ENCODE measurements around the gene ANKMY1.

ANKMY1 gene

DNA sequence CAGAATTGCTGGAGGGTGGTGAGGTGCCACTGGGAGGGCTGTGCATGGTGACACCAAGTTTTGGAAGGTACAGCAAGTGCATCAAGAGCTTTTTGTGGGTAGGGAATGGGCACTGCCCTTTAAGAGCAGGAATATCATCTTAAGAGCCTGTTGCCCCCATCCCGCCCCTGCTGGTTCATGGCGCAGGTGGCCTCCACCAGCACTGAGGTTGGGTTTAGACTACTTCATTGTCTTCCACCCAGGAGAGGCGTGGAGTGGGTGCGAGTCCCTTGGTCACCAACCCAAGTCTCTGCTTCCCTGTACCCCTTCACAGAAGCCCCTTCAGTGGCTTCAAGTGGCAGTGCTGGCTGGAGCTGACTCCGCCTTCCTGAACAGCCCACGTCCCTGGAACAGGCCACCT lies 18.2 kb upstream of the ANKMY1 start:
- TF ChIP-seq MYC (IDR thresholded peaks at IDR 0.05; ENCODE audit: low read depth, low read length): no peak
- no peak for TF ChIP-seq POLR2A (IDR thresholded peaks at IDR 0.05; ENCODE audit: extremely low read depth, insufficient read length)
- TF ChIP-seq, protein P1, sequence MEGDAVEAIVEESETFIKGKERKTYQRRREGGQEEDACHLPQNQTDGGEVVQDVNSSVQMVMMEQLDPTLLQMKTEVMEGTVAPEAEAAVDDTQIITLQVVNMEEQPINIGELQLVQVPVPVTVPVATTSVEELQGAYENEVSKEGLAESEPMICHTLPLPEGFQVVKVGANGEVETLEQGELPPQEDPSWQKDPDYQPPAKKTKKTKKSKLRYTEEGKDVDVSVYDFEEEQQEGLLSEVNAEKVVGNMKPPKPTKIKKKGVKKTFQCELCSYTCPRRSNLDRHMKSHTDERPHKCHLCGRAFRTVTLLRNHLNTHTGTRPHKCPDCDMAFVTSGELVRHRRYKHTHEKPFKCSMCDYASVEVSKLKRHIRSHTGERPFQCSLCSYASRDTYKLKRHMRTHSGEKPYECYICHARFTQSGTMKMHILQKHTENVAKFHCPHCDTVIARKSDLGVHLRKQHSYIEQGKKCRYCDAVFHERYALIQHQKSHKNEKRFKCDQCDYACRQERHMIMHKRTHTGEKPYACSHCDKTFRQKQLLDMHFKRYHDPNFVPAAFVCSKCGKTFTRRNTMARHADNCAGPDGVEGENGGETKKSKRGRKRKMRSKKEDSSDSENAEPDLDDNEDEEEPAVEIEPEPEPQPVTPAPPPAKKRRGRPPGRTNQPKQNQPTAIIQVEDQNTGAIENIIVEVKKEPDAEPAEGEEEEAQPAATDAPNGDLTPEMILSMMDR (IDR thresholded peaks at IDR 0.05; ENCODE audit: low read depth, low read length): no peak
- TF ChIP-seq, protein P2, sequence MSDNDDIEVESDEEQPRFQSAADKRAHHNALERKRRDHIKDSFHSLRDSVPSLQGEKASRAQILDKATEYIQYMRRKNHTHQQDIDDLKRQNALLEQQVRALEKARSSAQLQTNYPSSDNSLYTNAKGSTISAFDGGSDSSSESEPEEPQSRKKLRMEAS (IDR thresholded peaks at IDR 0.05; ENCODE audit: low read depth, low read length): no peak

DNA sequence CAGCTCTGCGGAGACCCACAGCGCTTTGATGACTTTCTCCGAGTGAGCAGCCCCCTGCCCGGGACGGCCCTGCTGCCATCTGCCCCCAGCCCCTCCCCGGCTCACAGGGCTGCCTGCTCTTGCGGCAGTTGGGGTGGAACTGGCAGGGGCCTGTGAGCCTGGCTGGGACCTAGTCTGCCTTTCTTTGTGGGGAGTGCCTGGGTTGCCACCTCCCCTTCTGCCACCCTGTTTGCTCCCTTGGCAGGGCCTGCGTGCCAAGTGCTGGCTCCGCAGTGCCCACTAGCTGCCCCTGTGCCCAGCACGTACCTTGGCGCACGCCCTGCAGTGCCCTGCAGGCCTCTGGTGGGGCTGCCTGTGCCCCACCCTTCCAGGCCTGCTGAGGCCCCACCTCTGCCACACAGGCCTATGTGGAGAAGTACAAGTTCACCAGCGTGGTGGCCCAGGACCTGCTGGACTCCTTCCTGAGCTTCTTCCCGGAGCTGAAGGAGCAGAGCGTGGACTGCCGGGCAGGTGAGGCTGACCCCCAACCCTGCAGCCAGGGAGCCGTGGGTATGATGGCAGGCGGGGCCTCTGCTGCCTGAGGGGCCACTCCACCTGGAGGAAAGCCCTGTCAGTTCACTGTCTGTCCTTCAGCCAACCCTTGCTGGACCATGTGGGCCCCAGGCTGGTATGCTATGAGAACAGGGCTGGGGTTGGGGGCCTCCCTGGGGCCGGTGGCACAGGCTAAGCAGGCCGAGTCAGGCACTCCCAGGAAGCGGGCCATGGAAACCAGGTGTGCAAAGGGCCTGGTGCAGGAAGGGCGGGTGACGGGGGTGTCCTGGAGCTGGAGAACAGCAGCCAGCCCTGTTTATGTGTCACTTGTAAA lies 17.5 kb upstream of the ANKMY1 start:
- DNase-seq (ENCODE audit: low read depth): no peak
- no peak overlapping the region for H3K4me3 ChIP-seq (ENCODE audit: low read depth, low read length)
- TF ChIP-seq, protein P1 (IDR thresholded peaks at IDR 0.05; ENCODE audit: low read depth, low read length): no peak
- no peak for TF ChIP-seq MYC (IDR thresholded peaks at IDR 0.05; ENCODE audit: low read depth, low read length)
- no peak for TF ChIP-seq POLR2A (IDR thresholded peaks at IDR 0.05; ENCODE audit: extremely low read depth, insufficient read length)
- TF ChIP-seq, protein P2 (IDR thresholded peaks at IDR 0.05; ENCODE audit: low read depth, low read length): no peak

More for the DNA sequence above, 18.2 kb upstream of the ANKMY1 start:
- no peak for DNase-seq (ENCODE audit: low read depth)
- H3K4me3 ChIP-seq (ENCODE audit: low read depth, low read length): no peak overlapping the region

DNA sequence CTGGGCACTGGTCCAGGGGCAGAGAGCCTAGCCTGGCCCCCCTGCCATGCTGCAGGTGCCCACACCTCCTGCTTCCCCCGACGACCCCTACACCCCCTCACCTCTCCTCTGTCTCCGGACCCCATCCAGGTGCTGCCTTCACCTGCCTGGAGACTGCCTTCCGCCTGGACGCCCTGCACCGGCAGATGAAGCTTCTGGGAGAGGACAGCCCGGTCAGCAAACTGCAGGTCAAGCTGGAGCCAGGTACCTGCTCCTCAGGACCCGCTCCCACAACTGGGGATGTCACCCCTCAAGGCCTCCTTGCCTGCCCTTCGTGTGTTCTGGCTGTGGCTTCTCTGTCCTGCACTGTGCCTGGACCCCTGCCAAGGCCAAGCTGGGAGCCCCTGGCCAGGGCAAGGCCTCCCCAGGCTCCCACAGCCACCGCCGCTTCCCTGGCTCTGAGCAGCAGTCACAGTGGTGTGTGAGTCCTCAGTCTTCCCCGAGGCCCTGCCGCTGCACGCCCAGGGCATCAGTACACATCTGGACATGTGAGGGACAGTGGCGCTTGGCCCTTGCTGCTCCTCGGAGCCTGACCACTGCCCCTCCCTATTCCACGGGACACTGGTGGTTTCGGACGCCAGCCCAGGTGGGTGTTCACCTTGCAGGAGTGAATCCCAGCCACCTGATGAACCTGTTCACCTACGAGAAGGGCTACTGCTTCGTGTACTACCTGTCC lies 16.8 kb upstream of the ANKMY1 start:
- TF ChIP-seq, protein P1 (IDR thresholded peaks at IDR 0.05; ENCODE audit: low read depth, low read length): no peak
- TF ChIP-seq POLR2A (IDR thresholded peaks at IDR 0.05; ENCODE audit: extremely low read depth, insufficient read length) (no peak), MYC (IDR thresholded peaks at IDR 0.05; ENCODE audit: low read depth, low read length) (no peak)
- TF ChIP-seq, protein P2 (IDR thresholded peaks at IDR 0.05; ENCODE audit: low read depth, low read length): no peak
- no peak for DNase-seq (ENCODE audit: low read depth)
- H3K4me3 ChIP-seq (ENCODE audit: low read depth, low read length): no peak overlapping the region

DNA sequence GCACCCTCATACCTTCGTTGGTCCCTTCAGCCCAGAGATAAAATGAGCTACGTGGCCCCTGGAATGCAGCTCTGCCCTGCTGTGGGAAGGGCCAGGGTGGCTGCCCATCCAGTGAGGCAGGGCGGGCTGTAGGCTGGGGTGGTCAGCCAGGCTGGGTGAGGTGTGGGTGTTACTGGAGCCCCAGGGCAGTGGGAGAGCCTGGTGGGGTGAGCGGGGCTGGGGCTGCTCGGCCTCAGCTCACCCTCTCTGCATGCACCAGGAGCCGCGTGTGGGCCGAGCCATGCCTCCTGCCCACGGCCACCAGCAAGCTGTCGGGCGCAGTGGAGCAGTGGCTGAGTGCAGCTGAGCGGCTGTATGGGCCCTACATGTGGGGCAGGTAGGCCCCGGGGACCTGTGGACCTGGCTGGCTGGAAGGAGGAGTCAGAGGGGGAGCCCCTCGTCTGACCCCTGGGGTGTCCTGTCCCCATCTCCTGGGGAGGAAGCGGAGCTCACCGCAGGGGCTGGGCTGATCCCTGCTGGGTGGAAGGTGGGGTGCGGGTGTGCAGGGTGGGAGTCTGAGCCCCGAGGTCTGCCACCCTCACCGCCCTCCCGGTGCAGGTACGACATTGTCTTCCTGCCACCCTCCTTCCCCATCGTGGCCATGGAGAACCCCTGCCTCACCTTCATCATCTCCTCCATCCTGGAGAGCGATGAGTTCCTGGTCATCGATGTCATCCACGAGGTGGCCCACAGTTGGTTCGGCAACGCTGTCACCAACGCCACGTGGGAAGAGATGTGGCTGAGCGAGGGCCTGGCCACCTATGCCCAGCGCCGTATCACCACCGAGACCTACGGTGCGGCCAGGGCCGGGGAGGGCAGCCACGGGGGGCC lies 16.0 kb upstream of the ANKMY1 start:
- TF ChIP-seq, protein P1 (IDR thresholded peaks at IDR 0.05; ENCODE audit: low read depth, low read length): no peak
- no peak for TF ChIP-seq POLR2A (IDR thresholded peaks at IDR 0.05; ENCODE audit: extremely low read depth, insufficient read length)
- TF ChIP-seq MYC (IDR thresholded peaks at IDR 0.05; ENCODE audit: low read depth, low read length): no peak
- TF ChIP-seq, protein P2 (IDR thresholded peaks at IDR 0.05; ENCODE audit: low read depth, low read length): no peak
- no peak overlapping the region for H3K4me3 ChIP-seq (ENCODE audit: low read depth, low read length)
- no peak for DNase-seq (ENCODE audit: low read depth)

DNA sequence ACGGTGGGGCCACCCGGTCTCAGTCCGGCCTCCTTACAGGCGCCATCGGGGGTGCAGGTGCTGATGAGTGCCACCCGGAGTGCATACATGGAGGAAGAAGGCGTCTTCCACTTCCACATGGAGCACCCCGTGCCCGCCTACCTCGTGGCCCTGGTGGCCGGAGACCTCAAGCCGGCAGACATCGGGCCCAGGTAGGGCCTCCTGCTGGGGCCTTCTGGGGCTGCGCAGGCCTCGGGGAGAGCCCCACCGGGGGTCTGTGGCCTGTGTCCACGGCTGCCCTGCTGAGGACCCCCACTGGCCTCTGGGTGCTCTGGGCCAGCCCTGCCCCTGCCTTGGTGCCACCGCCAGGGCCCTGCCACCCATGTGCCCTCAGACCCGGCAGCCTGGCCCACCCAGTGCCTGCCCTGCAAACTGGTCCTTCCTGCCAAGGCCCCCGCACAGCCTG lies 15.3 kb upstream of the ANKMY1 start:
- no peak overlapping the region for H3K4me3 ChIP-seq (ENCODE audit: low read depth, low read length)
- TF ChIP-seq, protein P1 (IDR thresholded peaks at IDR 0.05; ENCODE audit: low read depth, low read length): no peak
- TF ChIP-seq MYC (IDR thresholded peaks at IDR 0.05; ENCODE audit: low read depth, low read length): no peak
- TF ChIP-seq, protein P2 (IDR thresholded peaks at IDR 0.05; ENCODE audit: low read depth, low read length): no peak
- no peak for TF ChIP-seq POLR2A (IDR thresholded peaks at IDR 0.05; ENCODE audit: extremely low read depth, insufficient read length)
- DNase-seq (ENCODE audit: low read depth): no peak

Data from NB4 (cell line).